Activated CD8-positive, alpha-beta memory T cell treated with anti-CD3 and anti-CD28 coated beads, Interleukin-2, amount 50 U/mL, for 24 hours (primary cell): ENCODE measurements around the gene PRXL2B.

ENCODE experiments used
- DNase-seq: peaks from one replicate; pipeline ENCODE4 v3.0.0-alpha.2; 2020; ENCODE audit errors: extremely low read depth

The PRXL2B gene

GRCh38 chr1:2585318-2586092 lies 1.1 kb upstream of the PRXL2B start:
- DNase-seq, result peak; percentile 46

GRCh38 chr1:2587071-2587859 lies 688 bp downstream of the PRXL2B start:
- DNase-seq, result no peak

GRCh38 chr1:2587860-2588571 lies 1.4 kb downstream of the PRXL2B start:
- DNase-seq, result no peak

- DNase-seq, result no peak
Observed at GRCh38 chr1:2588661-2589430, 2.3 kb downstream of the PRXL2B start.

- DNase-seq, result no peak
Observed at GRCh38 chr1:2589431-2590232, 3.1 kb downstream of the PRXL2B start.

- DNase-seq, result no peak
Observed at GRCh38 chr1:2590233-2591141, 3.9 kb downstream of the PRXL2B start.

GRCh38 chr1:2591233-2591580 lies 4.6 kb downstream of the PRXL2B start:
- DNase-seq, result no peak

GRCh38 chr1:2591581-2592261 lies 5.1 kb downstream of the PRXL2B start:
- no peak for DNase-seq

GRCh38 chr1:2592672-2593071 lies 6.1 kb downstream of the PRXL2B start:
- no peak for DNase-seq

GRCh38 chr1:2593251-2593878 lies 6.8 kb downstream of the PRXL2B start:
- no peak for DNase-seq

GRCh38 chr1:2594001-2594640 lies 7.5 kb downstream of the PRXL2B start:
- no peak for DNase-seq

- no peak for DNase-seq
Observed at GRCh38 chr1:2594641-2595131, 8.1 kb downstream of the PRXL2B start.

GRCh38 chr1:2595261-2595811 lies 8.8 kb downstream of the PRXL2B start:
- no peak for DNase-seq

- no peak for DNase-seq
Observed at GRCh38 chr1:2595812-2596529, 9.4 kb downstream of the PRXL2B start.

- no peak for DNase-seq
Observed at GRCh38 chr1:2596530-2597333, 10.2 kb downstream of the PRXL2B start.
